ENCODE measurements around the gene KIF9. TPM values are rescaled to one million over a fixed set of nuclear protein-coding genes. Genes with fewer than 3 reads are reported as not detected.

Gene KIF9
- polyA plus RNA-seq (2013): 3.5 and 3.9 TPM in 2 replicates

GRCh38 chr3:47282424-47283192 lies at the start of gene KIF9, which contains the start of gene KLHL18:
KIF9 (minus strand) TSS chr3:47282799; CDS start chr3:47277374, 5,425 bp downstream.
KLHL18 (plus strand) TSS chr3:47282944; CDS start chr3:47282966, 22 bp downstream.
- WGBS (ENCODE audit: extremely low coverage, insufficient coverage, insufficient read length): no CpG with 5 or more reads among the region's 82 CpGs
- H2BK120ac ChIP-seq (ENCODE audit: insufficient read depth, low read length, poor library complexity): peak within 1 kb of the TSS; percentile 97
- peak within 1 kb of the TSS; percentile 89 for H2AFZ ChIP-seq (ENCODE audit: insufficient read depth, low read length, poor library complexity)
- H2AK5ac ChIP-seq (ENCODE audit: low read length): no peak within 1 kb of the TSS
- peaks cover 8% of the 10 kb centered on the region for H3K79me2 ChIP-seq (ENCODE audit: control insufficient read depth, insufficient read depth, low read length, poor library complexity)
- peaks cover 9 to 10% of the 10 kb centered on the region in 2 experiments for H3K4me1 ChIP-seq (ENCODE audit: control insufficient read depth in 1 of 2, insufficient read depth in 2 of 2, low read length in 2 of 2)
- peak within 1 kb of the TSS; percentile 99 for H3K4me3 ChIP-seq (ENCODE audit: low read depth, low read length)
- H3K4ac ChIP-seq (ENCODE audit: low read depth, low read length): peak within 1 kb of the TSS; percentile 76
- peak within 1 kb of the TSS; percentile 96 for H4K91ac ChIP-seq (ENCODE audit: low read depth, low read length)
- H2BK12ac ChIP-seq (ENCODE audit: low read length): peak within 1 kb of the TSS; percentile 54
- peak within 1 kb of the TSS; percentile 79 for H3K4me2 ChIP-seq (ENCODE audit: low read length)
- H3K14ac ChIP-seq (ENCODE audit: low read length): peak within 1 kb of the TSS; percentile 91
- H3K27ac ChIP-seq (ENCODE audit: low read depth, low read length): peak within 1 kb of the TSS; percentile 81
- no peaks in the 10 kb centered on the region for H3K9me3 ChIP-seq (ENCODE audit: insufficient read depth, low read depth, low read length)
- H4K8ac ChIP-seq (ENCODE audit: low read depth, low read length): peak within 1 kb of the TSS; percentile 91
- peak within 1 kb of the TSS; percentile 88 for H3K9ac ChIP-seq (ENCODE audit: low read length)
- DNase-seq: peak; percentile 91 to 97
- peaks cover 0 to 3% of the 10 kb centered on the region in 2 experiments for H3K36me3 ChIP-seq (ENCODE audit: control insufficient read depth in 1 of 2, insufficient read depth in 2 of 2, low read length in 2 of 2)
- H4K12ac ChIP-seq (ENCODE audit: low read depth, low read length): peak within 1 kb of the TSS; percentile 92
- H3K18ac ChIP-seq (ENCODE audit: low read length): peak within 1 kb of the TSS; percentile 84
- peak within 1 kb of the TSS; percentile 81 for H2BK5ac ChIP-seq (ENCODE audit: low read depth, low read length, poor library complexity)
- H3K27me3 ChIP-seq (ENCODE audit: insufficient read depth, low read length): no peaks in the 10 kb centered on the region
- peaks cover 7% of the 10 kb centered on the region for H3K79me1 ChIP-seq (ENCODE audit: low read length)
- no peak within 1 kb of the TSS for H3K23ac ChIP-seq (ENCODE audit: low read length)

GRCh38 chr3:47324278-47324865 lies 41.8 kb upstream of the KIF9 start:
- WGBS (ENCODE audit: extremely low coverage, insufficient coverage, insufficient read length): no CpG with 5 or more reads among the region's 2 CpGs
- Histone ChIP-seq H3K14ac (ENCODE audit: low read length) (no peak overlapping the region), H3K79me1 (ENCODE audit: low read length) (no peaks in the 10 kb centered on the region), H3K9ac (ENCODE audit: low read length) (no peak overlapping the region), H2BK12ac (ENCODE audit: low read length) (no peak overlapping the region), H3K4me2 (ENCODE audit: low read length) (no peak overlapping the region), H4K8ac (ENCODE audit: low read depth, low read length) (no peak overlapping the region), H3K27ac (ENCODE audit: low read depth, low read length) (no peak overlapping the region), H3K4me3 (ENCODE audit: low read depth, low read length) (no peak overlapping the region), H3K36me3 (ENCODE audit: control insufficient read depth in 1 of 2, insufficient read depth in 2 of 2, low read length in 2 of 2) (peaks cover 3 to 25% of the 10 kb centered on the region in 2 experiments), H4K91ac (ENCODE audit: low read depth, low read length) (no peak overlapping the region), H3K18ac (ENCODE audit: low read length) (no peak overlapping the region), H3K4ac (ENCODE audit: low read depth, low read length) (no peak overlapping the region), H3K4me1 (ENCODE audit: control insufficient read depth in 1 of 2, insufficient read depth in 2 of 2, low read length in 2 of 2) (peaks cover 7% of the 10 kb centered on the region in 2 experiments), H3K23ac (ENCODE audit: low read length) (no peak overlapping the region), H3K27me3 (ENCODE audit: insufficient read depth, low read length) (no peaks in the 10 kb centered on the region), H2BK5ac (ENCODE audit: low read depth, low read length, poor library complexity) (no peak overlapping the region), H4K12ac (ENCODE audit: low read depth, low read length) (no peak overlapping the region), H3K79me2 (ENCODE audit: control insufficient read depth, insufficient read depth, low read length, poor library complexity) (no peaks in the 10 kb centered on the region), H2AFZ (ENCODE audit: insufficient read depth, low read length, poor library complexity) (no peak overlapping the region), H2AK5ac (ENCODE audit: low read length) (no peak overlapping the region), H2BK120ac (ENCODE audit: insufficient read depth, low read length, poor library complexity) (no peak overlapping the region), H3K9me3 (ENCODE audit: insufficient read depth, low read depth, low read length) (no peaks in the 10 kb centered on the region)
- peak; percentile 77 to 93 for DNase-seq

DNA sequence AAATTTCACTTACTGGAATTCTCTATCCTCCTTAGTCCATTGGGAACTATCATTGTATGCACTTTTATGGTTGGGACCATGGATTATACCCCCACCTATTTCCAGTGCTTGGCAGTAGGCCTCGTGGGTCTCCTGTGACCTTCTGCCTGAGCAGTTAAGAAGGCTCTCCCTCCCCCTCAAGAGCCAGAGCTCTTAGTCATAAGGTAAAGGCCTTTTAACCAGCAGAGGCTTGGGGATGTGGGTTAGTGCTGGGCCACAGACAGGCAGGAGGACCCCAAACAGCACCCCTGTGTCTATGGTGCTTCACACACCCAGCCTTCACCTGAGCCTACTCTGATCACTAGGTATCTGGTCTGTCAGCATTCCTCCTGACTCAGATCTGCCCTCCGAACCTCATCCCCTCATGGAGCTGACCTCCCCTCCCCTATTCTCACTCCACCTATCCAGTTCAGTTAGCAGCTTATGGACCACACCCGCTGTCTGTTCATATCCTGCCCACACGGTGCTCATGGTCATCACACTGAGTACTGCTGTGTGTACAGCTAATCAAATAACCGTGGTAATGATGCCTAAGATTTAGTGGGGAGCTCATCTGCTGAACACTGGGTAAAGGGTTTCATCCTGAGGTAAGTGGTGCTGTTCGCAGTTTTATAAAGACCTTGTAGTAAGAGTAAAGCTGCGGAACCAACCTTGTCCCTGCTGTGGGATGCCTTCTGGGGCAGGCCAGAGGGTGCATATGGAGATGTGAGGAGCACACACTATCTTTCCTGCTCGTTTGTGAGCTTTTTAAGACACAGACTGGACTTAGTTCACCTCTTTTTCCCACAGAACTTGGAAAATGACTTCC lies 41.1 kb upstream of the KIF9 start:
- peaks cover 7% of the 10 kb centered on the region in 2 experiments for H3K4me1 ChIP-seq (ENCODE audit: control insufficient read depth in 1 of 2, insufficient read depth in 2 of 2, low read length in 2 of 2)
- no peaks in the 10 kb centered on the region for H3K9me3 ChIP-seq (ENCODE audit: insufficient read depth, low read depth, low read length)
- WGBS (ENCODE audit: extremely low coverage, insufficient coverage, insufficient read length): no CpG with 5 or more reads among the region's 8 CpGs
- no peak overlapping the region for H2BK5ac ChIP-seq (ENCODE audit: low read depth, low read length, poor library complexity)
- H3K79me1 ChIP-seq (ENCODE audit: low read length): no peaks in the 10 kb centered on the region
- H3K23ac ChIP-seq (ENCODE audit: low read length): no peak overlapping the region
- no peak overlapping the region for H2BK120ac ChIP-seq (ENCODE audit: insufficient read depth, low read length, poor library complexity)
- no peak overlapping the region for H3K18ac ChIP-seq (ENCODE audit: low read length)
- no peak overlapping the region for H3K27ac ChIP-seq (ENCODE audit: low read depth, low read length)
- H4K12ac ChIP-seq (ENCODE audit: low read depth, low read length): no peak overlapping the region
- H4K91ac ChIP-seq (ENCODE audit: low read depth, low read length): no peak overlapping the region
- peaks cover 3 to 22% of the 10 kb centered on the region in 2 experiments for H3K36me3 ChIP-seq (ENCODE audit: control insufficient read depth in 1 of 2, insufficient read depth in 2 of 2, low read length in 2 of 2)
- no peaks in the 10 kb centered on the region for H3K79me2 ChIP-seq (ENCODE audit: control insufficient read depth, insufficient read depth, low read length, poor library complexity)
- DNase-seq: peak; percentile 60 to 70
- H3K4me2 ChIP-seq (ENCODE audit: low read length): no peak overlapping the region
- no peak overlapping the region for H3K4me3 ChIP-seq (ENCODE audit: low read depth, low read length)
- H4K8ac ChIP-seq (ENCODE audit: low read depth, low read length): no peak overlapping the region
- H2AFZ ChIP-seq (ENCODE audit: insufficient read depth, low read length, poor library complexity): no peak overlapping the region
- H2AK5ac ChIP-seq (ENCODE audit: low read length): no peak overlapping the region
- H3K14ac ChIP-seq (ENCODE audit: low read length): no peak overlapping the region
- no peaks in the 10 kb centered on the region for H3K27me3 ChIP-seq (ENCODE audit: insufficient read depth, low read length)
- no peak overlapping the region for H3K9ac ChIP-seq (ENCODE audit: low read length)
- H3K4ac ChIP-seq (ENCODE audit: low read depth, low read length): no peak overlapping the region
- no peak overlapping the region for H2BK12ac ChIP-seq (ENCODE audit: low read length)

GRCh38 chr3:47319956-47320355 lies 37.4 kb upstream of the KIF9 start:
- Histone ChIP-seq H3K4me2 (ENCODE audit: low read length) (no peak overlapping the region), H2BK120ac (ENCODE audit: insufficient read depth, low read length, poor library complexity) (no peak overlapping the region), H3K4me1 (ENCODE audit: control insufficient read depth in 1 of 2, insufficient read depth in 2 of 2, low read length in 2 of 2) (peaks cover 7% of the 10 kb centered on the region in 2 experiments), H4K12ac (ENCODE audit: low read depth, low read length) (no peak overlapping the region), H3K23ac (ENCODE audit: low read length) (no peak overlapping the region), H3K27me3 (ENCODE audit: insufficient read depth, low read length) (no peaks in the 10 kb centered on the region), H4K8ac (ENCODE audit: low read depth, low read length) (no peak overlapping the region), H3K79me1 (ENCODE audit: low read length) (no peaks in the 10 kb centered on the region), H2BK5ac (ENCODE audit: low read depth, low read length, poor library complexity) (no peak overlapping the region), H3K79me2 (ENCODE audit: control insufficient read depth, insufficient read depth, low read length, poor library complexity) (no peaks in the 10 kb centered on the region), H3K4ac (ENCODE audit: low read depth, low read length) (no peak overlapping the region), H3K36me3 (ENCODE audit: control insufficient read depth in 1 of 2, insufficient read depth in 2 of 2, low read length in 2 of 2) (peaks cover 3 to 18% of the 10 kb centered on the region in 2 experiments), H4K91ac (ENCODE audit: low read depth, low read length) (no peak overlapping the region), H3K9me3 (ENCODE audit: insufficient read depth, low read depth, low read length) (no peaks in the 10 kb centered on the region), H2BK12ac (ENCODE audit: low read length) (no peak overlapping the region), H3K9ac (ENCODE audit: low read length) (no peak overlapping the region), H2AK5ac (ENCODE audit: low read length) (no peak overlapping the region), H3K27ac (ENCODE audit: low read depth, low read length) (no peak overlapping the region), H3K4me3 (ENCODE audit: low read depth, low read length) (no peak overlapping the region), H3K18ac (ENCODE audit: low read length) (no peak overlapping the region), H2AFZ (ENCODE audit: insufficient read depth, low read length, poor library complexity) (no peak overlapping the region), H3K14ac (ENCODE audit: low read length) (no peak overlapping the region)
- WGBS (ENCODE audit: extremely low coverage, insufficient coverage, insufficient read length): no CpG with 5 or more reads among the region's 2 CpGs
- DNase-seq: no peak

Data from trophoblast cell (in vitro differentiated cells and primary cell).